H1 (cell line): ENCODE results near the gene DZIP1L. TPM values are rescaled to one million over a fixed set of nuclear protein-coding genes. Genes with fewer than 3 reads are reported as not detected.

Experiments
- CTCF ChIA-PET: fragments of 300-600 bp; sonication (Branson Sonifier 250); formaldehyde crosslinking; loops from one replicate; lab custom pipeline; 2021; ENCODE audit not compliant: partially characterized antibody; lab: Charles Lee
- POLR2A ChIA-PET: fragments of 300-600 bp; sonication (Branson Sonifier 250); formaldehyde crosslinking; loops from one replicate; lab custom pipeline; 2021; ENCODE audit warnings: inconsistent platforms; ENCODE audit not compliant: partially characterized antibody; lab: Charles Lee
- DNase-seq, 2 experiments: peaks; one replicate each; pipeline versions ENCODE4 v3.0.0 to v3.0.0-alpha.2; 2010 to 2022; ENCODE audit warnings: low spot score in 2 of 2, low read depth in 1 of 2, mixed read lengths in 1 of 2
- FAIRE-seq: peaks from 2 replicates; lab custom pipeline; 2011; peaks lifted over from hg19 to GRCh38; lab: Jason Lieb, UNC
- H2AFZ ChIP-seq: 2 replicates; pipeline ENCODE4 v1.8.1; 2012; ENCODE audit warnings: low read length, inconsistent platforms
- H2AK5ac ChIP-seq: 2 replicates; pipeline ENCODE4 v1.6.1; 2013; ENCODE audit warnings: low read depth, low read length
- H2BK120ac ChIP-seq: replicated peaks from 2 replicates; pipeline ENCODE3; 2013; ENCODE audit warnings: low read depth, low read length, inconsistent platforms
- H2BK12ac ChIP-seq: 2 replicates; pipeline ENCODE4 v1.6.1; 2013; ENCODE audit warnings: low read depth, low read length
- H2BK15ac ChIP-seq: 2 replicates; pipeline ENCODE4 v1.6.1; 2013; ENCODE audit warnings: low read length
- H2BK20ac ChIP-seq: 2 replicates; pipeline ENCODE4 v1.6.1; 2013; ENCODE audit warnings: low read length
- H2BK5ac ChIP-seq: 2 replicates; pipeline ENCODE4 v1.6.1; 2013; ENCODE audit warnings: low read depth, low read length
- H3K14ac ChIP-seq: 2 replicates; pipeline ENCODE4 v1.6.1; 2013; ENCODE audit warnings: inconsistent platforms; ENCODE audit not compliant: insufficient read length
- H3K18ac ChIP-seq: 2 replicates; pipeline ENCODE4 v1.6.1; 2013; ENCODE audit warnings: low read length; ENCODE audit errors: extremely low read depth
- H3K23ac ChIP-seq: 2 replicates; pipeline ENCODE4 v1.6.1; 2013; ENCODE audit warnings: inconsistent platforms; ENCODE audit not compliant: insufficient read length
- H3K23me2 ChIP-seq: 2 replicates; pipeline ENCODE4 v1.6.1; 2013; ENCODE audit warnings: low read depth, low read length
- H3K27ac ChIP-seq: 2 replicates; pipeline ENCODE4 v1.6.1; 2011; ENCODE audit warnings: low read depth, low read length, inconsistent platforms
- H3K27me3 ChIP-seq, 4 experiments: replicated peaks in 1 of 4; 1 replicate in 1 of 4; 2 replicates in 3 of 4; pipeline versions ENCODE4 v1.6.1 to v1.8.1; 2011 to 2013; ENCODE audit warnings: low read length in 3 of 4, mild to moderate bottlenecking in 3 of 4, inconsistent platforms in 2 of 4, mixed read lengths in 2 of 4, moderate library complexity in 1 of 4; ENCODE audit not compliant: control insufficient read depth in 3 of 4, insufficient read depth in 3 of 4; ENCODE audit errors: extremely low read depth in 1 of 4
- H3K36me3 ChIP-seq, 4 experiments: 2 replicates each; pipeline versions ENCODE4 v1.6.1 to v1.8.1; 2011 to 2013; ENCODE audit warnings: mild to moderate bottlenecking in 4 of 4, low read length in 3 of 4, moderate library complexity in 2 of 4, control low read depth in 1 of 4, inconsistent platforms in 1 of 4; ENCODE audit not compliant: insufficient read depth in 4 of 4, control insufficient read depth in 2 of 4
- H3K4ac ChIP-seq: replicated peaks from 2 replicates; pipeline ENCODE3; 2013; ENCODE audit warnings: low read length, low read depth, mixed read lengths, inconsistent platforms; ENCODE audit not compliant: insufficient read length
- H3K4me1 ChIP-seq, 4 experiments: replicated peaks in 1 of 4; 1 replicate in 1 of 4; 2 replicates in 3 of 4; pipeline versions ENCODE4 v1.6.1 to v1.8.1; 2011 to 2013; ENCODE audit warnings: low read length in 3 of 4, inconsistent platforms in 2 of 4, mixed read lengths in 1 of 4; ENCODE audit not compliant: insufficient read depth in 4 of 4, control insufficient read depth in 3 of 4
- H3K4me2 ChIP-seq, 2 experiments: 2 replicates each; pipeline versions ENCODE4 v1.6.1 to v1.8.1; 2011 to 2013; ENCODE audit warnings: low read depth in 2 of 2, low read length in 2 of 2, control low read depth in 1 of 2, inconsistent platforms in 1 of 2, mild to moderate bottlenecking in 1 of 2; ENCODE audit not compliant: insufficient read depth in 1 of 2
- H3K4me3 ChIP-seq, 4 experiments: fragments of 200-600, 300-600 bp in 1 of 4; sonication (generic), shearing (Covaris generic), sonication (Bioruptor Twin) in 1 of 4; 2 replicates each; pipeline versions ENCODE4 v1.5.1 to v1.8.1; 2011 to 2016; ENCODE audit warnings: low read length in 4 of 4, low read depth in 3 of 4, control low read depth in 2 of 4, inconsistent platforms in 2 of 4, mild to moderate bottlenecking in 2 of 4, mixed read lengths in 1 of 4, moderate library complexity in 1 of 4; ENCODE audit not compliant: insufficient read depth in 2 of 4; ENCODE audit errors: extremely low read depth in 1 of 4
- H3K56ac ChIP-seq: replicated peaks from 2 replicates; pipeline ENCODE3; 2013; ENCODE audit warnings: low read depth, mild to moderate bottlenecking, mixed read lengths, low read length, inconsistent platforms; ENCODE audit not compliant: insufficient read length
- H3K79me1 ChIP-seq: 2 replicates; pipeline ENCODE4 v1.6.1; 2013; ENCODE audit warnings: low read depth, low read length, control low read depth
- H3K79me2 ChIP-seq, 2 experiments: 2 replicates each; pipeline versions ENCODE4 v1.6.1 to v1.8.1; 2012 to 2013; ENCODE audit warnings: low read length in 2 of 2, mild to moderate bottlenecking in 2 of 2, inconsistent platforms in 1 of 2; ENCODE audit not compliant: insufficient read depth in 2 of 2, control insufficient read depth in 1 of 2
- H3K9ac ChIP-seq, 4 experiments: replicated peaks in 1 of 4; 1 replicate in 1 of 4; 2 replicates in 3 of 4; pipeline versions ENCODE4 v1.6.1 to v1.8.1; 2011 to 2013; ENCODE audit warnings: low read depth in 3 of 4, low read length in 3 of 4, control low read depth in 2 of 4, mild to moderate bottlenecking in 2 of 4, moderate library complexity in 2 of 4, inconsistent platforms in 1 of 4; ENCODE audit errors: extremely low read depth in 1 of 4
- H3K9me3 ChIP-seq, 2 experiments: 2 replicates each; pipeline versions ENCODE4 v1.6.1 to v1.8.1; 2012 to 2013; ENCODE audit warnings: mild to moderate bottlenecking in 2 of 2, moderate library complexity in 2 of 2, control low read depth in 1 of 2, inconsistent platforms in 1 of 2, low read depth in 1 of 2, low read length in 1 of 2, mixed read lengths in 1 of 2; ENCODE audit not compliant: insufficient read depth in 2 of 2
- H4K20me1 ChIP-seq, 2 experiments: replicated peaks in 1 of 2; 2 replicates each; pipeline versions ENCODE3 to v1.8.1; 2011 to 2013; ENCODE audit warnings: inconsistent platforms in 2 of 2, low read length in 2 of 2, mild to moderate bottlenecking in 1 of 2; ENCODE audit not compliant: insufficient read depth in 2 of 2, control insufficient read depth in 1 of 2
- H4K5ac ChIP-seq: 2 replicates; pipeline ENCODE4 v1.6.1; 2013; ENCODE audit warnings: low read length, low read depth, mixed read lengths, inconsistent platforms; ENCODE audit not compliant: insufficient read length
- H4K8ac ChIP-seq: 2 replicates; pipeline ENCODE4 v1.8.0; 2013; ENCODE audit warnings: mild to moderate bottlenecking, moderate library complexity, low read length, inconsistent platforms; ENCODE audit not compliant: insufficient read depth; ENCODE audit errors: extremely low read depth
- H4K91ac ChIP-seq: replicated peaks from 2 replicates; pipeline ENCODE3; 2013; ENCODE audit warnings: low read length, mixed read lengths, inconsistent platforms; ENCODE audit not compliant: insufficient read length
- ATF3 ChIP-seq: IDR thresholded peaks from 2 replicates; pipeline ENCODE4 v1.6.1; 2011; ENCODE audit warnings: low read depth, mild to moderate bottlenecking, low read length; ENCODE audit not compliant: insufficient read depth
- CBX8 ChIP-seq: fragments of 300-800, 300-1000 bp; sonication (generic); IDR thresholded peaks from 2 replicates; pipeline ENCODE4 v1.7.1; 2016; ENCODE audit warnings: low read depth, low read length, borderline replicate concordance
- CHD1 ChIP-seq: IDR thresholded peaks from 2 replicates; pipeline ENCODE4 v1.6.1; 2012; ENCODE audit warnings: low read depth, low read length, improper control_type of control experiment
- EGR1 ChIP-seq: IDR thresholded peaks from 2 replicates; pipeline ENCODE4 v1.6.1; 2011; ENCODE audit warnings: low read depth, low read length, borderline replicate concordance
- EZH2 ChIP-seq: fragments of 200-600 bp; sonication (generic); IDR thresholded peaks from 2 replicates; pipeline ENCODE4 v1.7.1; 2012; ENCODE audit warnings: low read depth, mild to moderate bottlenecking, moderate library complexity, low read length, inconsistent platforms; ENCODE audit not compliant: severe bottlenecking
- GABPA ChIP-seq: IDR thresholded peaks from 2 replicates; pipeline ENCODE4 v1.6.1; 2011; ENCODE audit warnings: mild to moderate bottlenecking, low read length, moderate library complexity, borderline replicate concordance; ENCODE audit not compliant: insufficient read depth
- GTF2F1 ChIP-seq: IDR thresholded peaks from 2 replicates; pipeline ENCODE4 v1.6.1; 2012; ENCODE audit warnings: low read depth, low read length, improper control_type of control experiment, borderline replicate concordance
- KDM4A ChIP-seq: IDR thresholded peaks from one replicate; pipeline ENCODE4 v1.7.1; 2012; ENCODE audit warnings: low read depth, mild to moderate bottlenecking, moderate library complexity, low read length, inconsistent platforms; ENCODE audit not compliant: severe bottlenecking
- MAFK ChIP-seq: IDR thresholded peaks from 2 replicates; pipeline ENCODE4 v1.6.1; 2012; ENCODE audit warnings: low read depth, mild to moderate bottlenecking, improper control_type of control experiment, low read length
- SUZ12 ChIP-seq: fragments of 200-600 bp; sonication (generic); IDR thresholded peaks from 2 replicates; pipeline ENCODE4 v1.6.1; 2012; ENCODE audit warnings: mild to moderate bottlenecking, inconsistent platforms, low read length, moderate library complexity, mixed read lengths
- TAF1 ChIP-seq: IDR thresholded peaks from 2 replicates; pipeline ENCODE4 v1.6.1; 2011; ENCODE audit warnings: mild to moderate bottlenecking, low read depth, low read length
- TCF12 ChIP-seq: IDR thresholded peaks from 2 replicates; pipeline ENCODE4 v1.6.1; 2011; ENCODE audit warnings: low read depth, mild to moderate bottlenecking, low read length
- USF2 ChIP-seq: IDR thresholded peaks from 2 replicates; pipeline ENCODE4 v1.6.1; 2011; ENCODE audit warnings: low read length, improper control_type of control experiment
- WGBS, 2 experiments: shearing (Covaris generic) in 1 of 2; methylation state at CpG; one replicate each; pipeline versions ENCODE4 v1.1.6 to v1.1.7; 2013 to 2015; ENCODE audit warnings: low lambda C conversion rate in 2 of 2, mixed read lengths in 2 of 2, inconsistent platforms in 1 of 2, low coverage in 1 of 2, missing lambda C conversion rate in 1 of 2; ENCODE audit not compliant: insufficient replicate concordance in 2 of 2, insufficient coverage in 1 of 2, insufficient read length in 1 of 2; ENCODE audit errors: extremely low coverage in 1 of 2, missing lambda C conversion rate in 1 of 2; 5-methylcytosine and 5-hydroxymethylcytosine counted together
- polyA plus RNA-seq, 7 experiments: library from polyadenylated mRNA; depleted of rRNA in 3 of 7; stranded (reverse) in 5 of 7; unstranded in 2 of 7; fragments of >200 nt in 5 of 7; fragments of 200-250 nt in 2 of 7; gene quantifications; 1 replicate in 5 of 7; 2 replicates in 1 of 7; 4 replicates in 1 of 7; pipeline versions ENCODE4 v1.2.1 to v1.2.3, GENCODE V29; 2011 to 2013; ENCODE audit warnings: missing spikeins in 2 of 7, mixed read lengths in 2 of 7
- total RNA-seq: library from RNA; stranded (reverse); fragmentation: NEBNext Ultra II Directional; extraction: Animal tissue kit (Norgen Biotek cat#: 25700); gene quantifications from 2 replicates; pipeline ENCODE4 v1.2.1, GENCODE V29; 2021

DZIP1L gene
- total and polyA plus RNA-seq, 2 of the 8 experiments (the other 6 are each of a cell fraction or from before 2014, with no cell fraction given), result 6.5 to 8.3 TPM

GRCh38 chr3:138136201-138136600 is 20.8 kb upstream of the DZIP1L start:
- H3K27ac ChIP-seq, result no peak overlapping the region
- H2BK20ac ChIP-seq, result no peak overlapping the region
- no peaks in the 10 kb centered on the region for H3K23me2 ChIP-seq
- H2AFZ ChIP-seq, result no peak overlapping the region
- no peaks in the 10 kb centered on the region for H4K20me1 ChIP-seq
- no peak overlapping the region for H3K4me2 ChIP-seq
- 81% methylated on average over 3 of the region's 3 CpGs; no CpG with 5 or more reads in 1 of the 2 experiments for WGBS, 2 experiments
- no peak overlapping the region for H3K9ac ChIP-seq
- no peak overlapping the region for H3K18ac ChIP-seq
- FAIRE-seq, result no peak
- no peak overlapping the region for H3K14ac ChIP-seq
- H4K91ac ChIP-seq, result no peak overlapping the region
- H2BK5ac ChIP-seq, result no peak overlapping the region
- H3K9me3 ChIP-seq, result no peaks in the 10 kb centered on the region
- DNase-seq, result no peak
- no peak overlapping the region for H4K8ac ChIP-seq
- no peak overlapping the region for H4K5ac ChIP-seq
- H2BK120ac ChIP-seq, result no peak overlapping the region
- CTCF ChIA-PET, result interaction anchor here (1.3 kb wide), 1 partner anchor 18 kb away, joined by 4 read pairs; no protein-coding TSS in a partner anchor
- POLR2A ChIA-PET, result no interaction called here
- H3K79me1 ChIP-seq, result no peaks in the 10 kb centered on the region
- no peaks in the 10 kb centered on the region for H3K4me1 ChIP-seq
- no peak overlapping the region for H2AK5ac ChIP-seq
- H3K23ac ChIP-seq, result no peak overlapping the region
- H3K27me3 ChIP-seq, result no peaks in the 10 kb centered on the region
- no peak overlapping the region for H3K4me3 ChIP-seq
- no peaks in the 10 kb centered on the region for H3K79me2 ChIP-seq
- no peak overlapping the region for H2BK15ac ChIP-seq
- H3K56ac ChIP-seq, result no peak overlapping the region
- H2BK12ac ChIP-seq, result no peak overlapping the region
- no peaks in the 10 kb centered on the region for H3K36me3 ChIP-seq
- no peak overlapping the region for H3K4ac ChIP-seq
- no peak for TF ChIP-seq CHD1
- TF ChIP-seq SUZ12, result no peak
- no peak for TF ChIP-seq TCF12
- TF ChIP-seq GTF2F1, result no peak
- TF ChIP-seq TAF1, result no peak
- no peak for TF ChIP-seq ATF3
- TF ChIP-seq EGR1, result no peak
- no peak for TF ChIP-seq GABPA
- TF ChIP-seq MAFK, result no peak
- no peak for TF ChIP-seq CBX8
- TF ChIP-seq USF2, result no peak
- TF ChIP-seq KDM4A, result no peak
- TF ChIP-seq EZH2, result no peak
